SU-DHL-6 (cell line): ENCODE data around the gene CACNG5.

Experiments
- EZH2phosphoT487 ChIP-seq: fragments of 200-600 bp; sonication (generic), shearing (Covaris generic); conservative IDR thresholded peaks from 2 replicates; pipeline ENCODE4 v1.6.1; 2018; ENCODE audit warnings: mild to moderate bottlenecking, antibody characterized with exemption, low read length, moderate library complexity, mixed read lengths
- TF ChIP-seq, protein P1 (sequence below): fragments of 200-600 bp; sonication (generic); IDR thresholded peaks from one replicate; pipeline ENCODE4 v1.5.1; 2017; ENCODE audit warnings: antibody characterized with exemption, mild to moderate bottlenecking, low read length, moderate library complexity; ENCODE audit not compliant: insufficient read depth, poor library complexity, severe bottlenecking

DNA sequence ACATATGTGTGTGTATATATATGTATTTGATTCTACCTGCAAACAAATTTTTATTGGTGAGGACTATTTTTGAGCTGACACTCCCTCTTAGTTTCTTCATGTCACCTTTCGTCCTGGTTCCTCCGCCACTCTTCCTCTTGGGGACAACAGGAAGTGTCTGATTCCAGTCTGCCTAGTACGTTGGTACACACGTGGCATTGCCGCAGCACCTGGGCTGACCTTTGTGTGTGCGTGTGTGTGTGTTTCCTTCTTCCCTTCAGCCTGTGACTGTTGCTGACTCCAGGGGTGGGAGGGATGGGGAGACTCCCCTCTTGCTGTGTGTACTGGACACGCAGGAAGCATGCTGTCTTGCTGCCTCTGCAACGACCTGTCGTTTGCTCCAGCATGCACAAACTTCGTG lies 29.4 kb upstream of the CACNG5 start:
- TF ChIP-seq, protein P1, sequence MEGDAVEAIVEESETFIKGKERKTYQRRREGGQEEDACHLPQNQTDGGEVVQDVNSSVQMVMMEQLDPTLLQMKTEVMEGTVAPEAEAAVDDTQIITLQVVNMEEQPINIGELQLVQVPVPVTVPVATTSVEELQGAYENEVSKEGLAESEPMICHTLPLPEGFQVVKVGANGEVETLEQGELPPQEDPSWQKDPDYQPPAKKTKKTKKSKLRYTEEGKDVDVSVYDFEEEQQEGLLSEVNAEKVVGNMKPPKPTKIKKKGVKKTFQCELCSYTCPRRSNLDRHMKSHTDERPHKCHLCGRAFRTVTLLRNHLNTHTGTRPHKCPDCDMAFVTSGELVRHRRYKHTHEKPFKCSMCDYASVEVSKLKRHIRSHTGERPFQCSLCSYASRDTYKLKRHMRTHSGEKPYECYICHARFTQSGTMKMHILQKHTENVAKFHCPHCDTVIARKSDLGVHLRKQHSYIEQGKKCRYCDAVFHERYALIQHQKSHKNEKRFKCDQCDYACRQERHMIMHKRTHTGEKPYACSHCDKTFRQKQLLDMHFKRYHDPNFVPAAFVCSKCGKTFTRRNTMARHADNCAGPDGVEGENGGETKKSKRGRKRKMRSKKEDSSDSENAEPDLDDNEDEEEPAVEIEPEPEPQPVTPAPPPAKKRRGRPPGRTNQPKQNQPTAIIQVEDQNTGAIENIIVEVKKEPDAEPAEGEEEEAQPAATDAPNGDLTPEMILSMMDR: no peak
- TF ChIP-seq EZH2phosphoT487: no peak
